ENCODE measurements around the gene TRIM3. TPM values are rescaled to one million over a fixed set of nuclear protein-coding genes. Genes with fewer than 3 reads are reported as not detected.

TRIM3 gene
- total and polyA plus RNA-seq, 2 of the 4 experiments (the other 2 are of a cell fraction) = 13.8 to 22.3 TPM

DNA sequence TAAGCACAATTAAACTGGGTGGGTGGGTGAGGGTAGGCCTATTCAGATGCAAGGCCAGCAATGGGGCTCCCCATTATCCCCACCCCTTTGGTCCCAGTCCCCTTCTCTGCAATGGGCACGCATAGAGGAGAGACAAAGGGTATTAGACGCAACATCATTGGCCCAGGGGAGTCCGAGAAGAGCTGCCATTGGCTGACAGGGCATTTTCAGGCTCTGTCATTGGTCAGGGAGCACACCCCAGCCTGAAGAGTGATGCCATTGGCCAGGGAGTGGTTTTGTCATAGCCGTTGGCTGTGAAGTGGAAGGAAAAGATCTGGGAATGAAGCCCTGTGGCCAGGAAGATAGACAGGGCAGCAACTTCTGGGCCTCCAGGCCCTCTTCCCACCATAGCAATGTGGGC, 2.8 kb upstream of the TRIM3 start:
- H4K20me1 ChIP-seq (ENCODE audit: insufficient read depth, low read length) = peaks cover 2% of the 10 kb centered on the region; the same call in 1 of the 2 replicates
- H4K5ac ChIP-seq (ENCODE audit: low read depth, low read length) = no peak overlapping the region
- H3K27me3 ChIP-seq (ENCODE audit: control insufficient read depth, insufficient read depth, low read length) = no peaks in the 10 kb centered on the region
- DNase-seq = no peak
- H3K4me2 ChIP-seq (ENCODE audit: low read depth, low read length) = no peak overlapping the region
- H2BK15ac ChIP-seq (ENCODE audit: low read depth, low read length) = no peak overlapping the region
- H2BK120ac ChIP-seq (ENCODE audit: low read depth, low read length) = no peak overlapping the region
- BruUV-seq (replicated peaks) = no TSS peak
- no peak overlapping the region for H3K14ac ChIP-seq (replicated peaks; ENCODE audit: low read depth, low read length)
- H3K36me3 ChIP-seq (ENCODE audit: control insufficient read depth, insufficient read depth, low read length) = peaks cover 29% of the 10 kb centered on the region
- WGBS, 2 experiments (ENCODE audit: extremely low coverage in 2 of 2, insufficient read length in 1 of 2) = 96% methylated on average over 3 of the region's 4 CpGs; no CpG with 5 or more reads in 1 of the 2 experiments
- no peak overlapping the region for H4K8ac ChIP-seq (ENCODE audit: low read depth in 2 of 2, low read length in 2 of 2)
- H3K9me1 ChIP-seq (ENCODE audit: insufficient read depth, low read length) = peaks cover 13% of the 10 kb centered on the region
- no peak overlapping the region for H3K4ac ChIP-seq (ENCODE audit: low read depth, low read length)
- no peaks in the 10 kb centered on the region for H3K9me3 ChIP-seq (ENCODE audit: control insufficient read depth, insufficient read depth, low read length)
- H3K27ac ChIP-seq (ENCODE audit: insufficient read depth, low read length) = no peak overlapping the region
- H3K9ac ChIP-seq (ENCODE audit: low read depth, low read length) = no peak overlapping the region
- no peak overlapping the region for H3K18ac ChIP-seq (ENCODE audit: low read depth, low read length)
- no peak overlapping the region for H3K23ac ChIP-seq (ENCODE audit: low read depth, low read length)
- in situ Hi-C loops (cut with MboI; ENCODE audit: low sequenced_read_pairs) (no loop called here), dilution Hi-C loops (cut with HindIII; ENCODE audit: low sequenced_read_pairs, unreplicated experiment) (no loop called here), intact Hi-C loops (cut with micrococcal nuclease) (no loop called here)
- POLR2A ChIA-PET (ENCODE audit: unreplicated experiment) = no interaction called here
- no peak overlapping the region for H3K4me3 ChIP-seq (ENCODE audit: insufficient read depth, low read depth, low read length)
- H3K79me1 ChIP-seq (ENCODE audit: low read depth in 1 of 2, low read length in 2 of 2) = peaks cover 35 to 69% of the 10 kb centered on the region in 2 experiments; a peak in 3 of 4 replicates
- ATAC-seq (ENCODE audit: low read depth) = no peak
- H2AFZ ChIP-seq (replicated peaks; ENCODE audit: low read length, poor library complexity) = no peak overlapping the region
- no peak overlapping the region for H2AK9ac ChIP-seq (replicated peaks; ENCODE audit: low read depth, low read length, poor library complexity)
- H2AK5ac ChIP-seq (ENCODE audit: low read depth, low read length) = no peak overlapping the region
- H3K4me1 ChIP-seq (ENCODE audit: control insufficient read depth, insufficient read depth, low read length) = peaks cover 10% of the 10 kb centered on the region
- TF ChIP-seq SMC3 (IDR thresholded peaks at IDR 0.05; ENCODE audit: low read depth, low read length) (no peak), NFE2L2 (IDR thresholded peaks at IDR 0.05; ENCODE audit: low read depth, low read length) (no peak), MAFK (IDR thresholded peaks at IDR 0.05; ENCODE audit: low read depth, low read length) (no peak), FOS (IDR thresholded peaks at IDR 0.05; ENCODE audit: low read depth, low read length) (no peak), MXI1 (IDR thresholded peaks at IDR 0.05; ENCODE audit: borderline replicate concordance, low read depth, low read length) (no peak), RFX5 (IDR thresholded peaks at IDR 0.05; ENCODE audit: low read depth, low read length) (no peak), MAZ (IDR thresholded peaks at IDR 0.05; ENCODE audit: borderline replicate concordance, low read depth, low read length) (no peak), CHD1 (IDR thresholded peaks at IDR 0.05; ENCODE audit: low read depth, low read length) (no peak), BHLHE40 (IDR thresholded peaks at IDR 0.05; ENCODE audit: low read depth, low read length) (no peak), RAD21 (IDR thresholded peaks at IDR 0.05; ENCODE audit: low read length) (no peak), RCOR1 (IDR thresholded peaks at IDR 0.05; ENCODE audit: insufficient replicate concordance, low read length) (no peak), POLR2A (IDR thresholded peaks at IDR 0.05; ENCODE audit: low read depth, low read length) (no peak), CEBPB (IDR thresholded peaks at IDR 0.05; ENCODE audit: low read depth, low read length) (no peak)
- TF ChIP-seq, protein P1, sequence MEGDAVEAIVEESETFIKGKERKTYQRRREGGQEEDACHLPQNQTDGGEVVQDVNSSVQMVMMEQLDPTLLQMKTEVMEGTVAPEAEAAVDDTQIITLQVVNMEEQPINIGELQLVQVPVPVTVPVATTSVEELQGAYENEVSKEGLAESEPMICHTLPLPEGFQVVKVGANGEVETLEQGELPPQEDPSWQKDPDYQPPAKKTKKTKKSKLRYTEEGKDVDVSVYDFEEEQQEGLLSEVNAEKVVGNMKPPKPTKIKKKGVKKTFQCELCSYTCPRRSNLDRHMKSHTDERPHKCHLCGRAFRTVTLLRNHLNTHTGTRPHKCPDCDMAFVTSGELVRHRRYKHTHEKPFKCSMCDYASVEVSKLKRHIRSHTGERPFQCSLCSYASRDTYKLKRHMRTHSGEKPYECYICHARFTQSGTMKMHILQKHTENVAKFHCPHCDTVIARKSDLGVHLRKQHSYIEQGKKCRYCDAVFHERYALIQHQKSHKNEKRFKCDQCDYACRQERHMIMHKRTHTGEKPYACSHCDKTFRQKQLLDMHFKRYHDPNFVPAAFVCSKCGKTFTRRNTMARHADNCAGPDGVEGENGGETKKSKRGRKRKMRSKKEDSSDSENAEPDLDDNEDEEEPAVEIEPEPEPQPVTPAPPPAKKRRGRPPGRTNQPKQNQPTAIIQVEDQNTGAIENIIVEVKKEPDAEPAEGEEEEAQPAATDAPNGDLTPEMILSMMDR (conservative IDR thresholded peaks at IDR 0.05; ENCODE audit: low read depth, low read length) = no peak
- TF ChIP-seq, protein P2, sequence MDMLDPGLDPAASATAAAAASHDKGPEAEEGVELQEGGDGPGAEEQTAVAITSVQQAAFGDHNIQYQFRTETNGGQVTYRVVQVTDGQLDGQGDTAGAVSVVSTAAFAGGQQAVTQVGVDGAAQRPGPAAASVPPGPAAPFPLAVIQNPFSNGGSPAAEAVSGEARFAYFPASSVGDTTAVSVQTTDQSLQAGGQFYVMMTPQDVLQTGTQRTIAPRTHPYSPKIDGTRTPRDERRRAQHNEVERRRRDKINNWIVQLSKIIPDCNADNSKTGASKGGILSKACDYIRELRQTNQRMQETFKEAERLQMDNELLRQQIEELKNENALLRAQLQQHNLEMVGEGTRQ (IDR thresholded peaks at IDR 0.05; ENCODE audit: low read depth, low read length) = no peak
- TF ChIP-seq, protein P3, sequence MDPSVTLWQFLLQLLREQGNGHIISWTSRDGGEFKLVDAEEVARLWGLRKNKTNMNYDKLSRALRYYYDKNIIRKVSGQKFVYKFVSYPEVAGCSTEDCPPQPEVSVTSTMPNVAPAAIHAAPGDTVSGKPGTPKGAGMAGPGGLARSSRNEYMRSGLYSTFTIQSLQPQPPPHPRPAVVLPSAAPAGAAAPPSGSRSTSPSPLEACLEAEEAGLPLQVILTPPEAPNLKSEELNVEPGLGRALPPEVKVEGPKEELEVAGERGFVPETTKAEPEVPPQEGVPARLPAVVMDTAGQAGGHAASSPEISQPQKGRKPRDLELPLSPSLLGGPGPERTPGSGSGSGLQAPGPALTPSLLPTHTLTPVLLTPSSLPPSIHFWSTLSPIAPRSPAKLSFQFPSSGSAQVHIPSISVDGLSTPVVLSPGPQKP (IDR thresholded peaks at IDR 0.05; ENCODE audit: borderline replicate concordance, low read depth, low read length) = no peak
- CTCF ChIA-PET = no interaction called here
- H4K91ac ChIP-seq (ENCODE audit: insufficient read depth, low read depth, low read length) = no peak overlapping the region
- H2BK20ac ChIP-seq (ENCODE audit: low read depth, low read length) = no peak overlapping the region
- H3K56ac ChIP-seq (ENCODE audit: extremely low read depth, insufficient read depth, low read length) = no peak overlapping the region
- H2BK5ac ChIP-seq (ENCODE audit: low read depth, low read length, poor library complexity, severe bottlenecking) = no peak overlapping the region
